Activated B cell treated with CpG ODN at 0.5 μM for 24 hours (primary cell): ENCODE results near the gene PLA2G15. TPM values are rescaled to one million over a fixed set of nuclear protein-coding genes. Genes with fewer than 3 reads are reported as not detected.

Source experiments
- ATAC-seq: fragments of 200-7000 bp; cut with Tn5 transposase; one replicate; pipeline ENCODE4 v1.10.0; 2021; ENCODE audit warnings: low read depth, mild to moderate bottlenecking, moderate library complexity
- CTCF ChIA-PET: fragments of 350-600 bp; sonication (Branson Sonifier 250); formaldehyde crosslinking; loops from one replicate; lab custom pipeline; 2021; ENCODE audit warnings: antibody characterized with exemption; lab: Charles Lee
- POLR2A ChIA-PET: fragments of 350-600 bp; sonication (Branson Sonifier 250); formaldehyde crosslinking; loops from one replicate; lab custom pipeline; 2021; ENCODE audit warnings: antibody characterized with exemption; lab: Charles Lee
- DNase-seq: peaks from one replicate; pipeline ENCODE4 v3.0.0; 2022
- H3K27ac Mint-ChIP-seq: one replicate; pipeline ENCODE4 v1.8.0; 2020; ENCODE audit warnings: mixed read lengths
- H3K27me3 Mint-ChIP-seq: one replicate; pipeline ENCODE4 v1.8.0; 2021; ENCODE audit warnings: mixed read lengths
- H3K36me3 Mint-ChIP-seq: one replicate; pipeline ENCODE4 v1.8.0; 2021; ENCODE audit warnings: low read depth, mixed read lengths
- H3K4me1 Mint-ChIP-seq: one replicate; pipeline ENCODE4 v1.8.0; 2021; ENCODE audit warnings: mixed read lengths
- H3K4me3 Mint-ChIP-seq: one replicate; pipeline ENCODE4 v1.8.0; 2020; ENCODE audit warnings: mild to moderate bottlenecking, mixed read lengths
- H3K9me3 Mint-ChIP-seq: one replicate; pipeline ENCODE4 v1.8.0; 2020; ENCODE audit warnings: mixed read lengths
- CTCF ChIP-seq: fragments of 200-600 bp; IDR thresholded peaks from one replicate; pipeline ENCODE4 v1.8.0; 2022; ENCODE audit warnings: antibody characterized with exemption, mild to moderate bottlenecking
- intact Hi-C: fragments of 100-400 bp; cut with micrococcal nuclease; formaldehyde crosslinking; loops from one replicate; pipeline ENCODE4 v1.15.1; 2024
- total RNA-seq: library from RNA; stranded (reverse); gene quantifications from 2 replicates; pipeline ENCODE4 v1.2.3, GENCODE V29; 2022

PLA2G15 gene
- total RNA-seq, 1 donor from 2014 or later, result 8.6 TPM

DNA sequence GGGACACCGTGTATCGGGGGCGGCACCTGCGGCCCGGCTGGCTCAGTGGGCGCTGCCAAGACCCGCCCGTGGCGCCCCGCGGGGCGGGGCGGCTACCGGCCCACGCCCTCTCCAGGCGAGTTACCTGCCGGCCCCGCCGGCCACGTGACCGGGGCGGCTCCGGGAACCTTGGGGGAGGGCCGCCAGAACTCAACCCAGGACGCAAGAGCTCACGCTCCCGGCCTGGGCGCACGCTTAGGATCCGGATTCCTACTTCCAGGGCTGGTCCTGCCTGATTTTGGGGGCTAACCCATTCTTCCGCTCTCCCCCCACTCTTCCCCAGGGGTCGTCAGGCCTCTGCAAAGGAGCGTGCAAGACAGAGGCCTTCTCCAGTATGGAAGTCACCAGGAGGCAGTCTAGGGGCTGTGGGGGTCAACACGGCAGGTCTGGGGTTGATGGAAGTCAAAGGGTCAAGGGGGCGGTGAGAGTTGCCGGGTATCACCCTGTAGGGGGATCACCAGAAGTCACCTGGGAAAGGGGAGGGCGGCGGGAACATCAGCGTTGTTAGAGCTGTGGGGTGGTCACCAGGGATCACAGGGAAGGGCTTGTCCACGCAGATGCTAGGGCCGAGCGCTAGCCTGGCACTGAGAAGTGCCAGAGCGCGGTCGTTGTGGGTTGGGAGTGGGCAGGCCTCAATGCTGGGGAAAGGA is 8.9 kb upstream of the PLA2G15 start:
- intact Hi-C loops, result loop anchor here (2.0 to 10.0 kb wide), 4 partner anchors 29 to 751 kb away; partner anchors contain the start of genes ACD, AGRP, ATP6V0D1 and C16orf86
- Mint-ChIP-seq H3K4me3 (peak overlapping the region; percentile 93), H3K36me3 (peaks cover 5% of the 10 kb centered on the region), H3K4me1 (peaks cover 33% of the 10 kb centered on the region), H3K9me3 (no peaks in the 10 kb centered on the region), H3K27me3 (no peaks in the 10 kb centered on the region), H3K27ac (peak overlapping the region; percentile 52)
- peak; percentile 49 for DNase-seq
- ChIA-PET CTCF (interaction anchor here (0.8 to 2.2 kb wide), 4 partner anchors 8 to 25 kb away, joined by 3 to 8 read pairs (median 3); partner anchors contain the start of gene PLA2G15), POLR2A (interaction anchor here (0.6 to 2.0 kb wide), 9 partner anchors 9 to 952 kb away, joined by 3 to 13 read pairs (median 4); partner anchors contain the start of genes NFATC3, PLA2G15, PRMT7 and PSMB10)
- peak; percentile 18 for ATAC-seq
- TF ChIP-seq CTCF, result no peak

GRCh38 chr16:68236826-68237242 is 8.3 kb upstream of the PLA2G15 start:
- H3K4me3 Mint-ChIP-seq, result peak overlapping the region; percentile 93
- DNase-seq, result peak; percentile 35
- H3K4me1 Mint-ChIP-seq, result peaks cover 33% of the 10 kb centered on the region
- no peaks in the 10 kb centered on the region for H3K27me3 Mint-ChIP-seq
- H3K36me3 Mint-ChIP-seq, result peaks cover 3% of the 10 kb centered on the region
- no peak for TF ChIP-seq CTCF
- CTCF ChIA-PET, result interaction anchor here (0.8 to 2.2 kb wide), 5 partner anchors 8 to 27 kb away, joined by 3 to 8 read pairs (median 3); partner anchors contain the start of genes PLA2G15 and SLC7A6
- POLR2A ChIA-PET, result interaction anchor here (0.6 to 2.0 kb wide), 8 partner anchors 8 to 951 kb away, joined by 3 to 13 read pairs (median 4); partner anchors contain the start of genes NFATC3, PLA2G15, PRMT7 and PSMB10
- ATAC-seq, result no peak
- H3K9me3 Mint-ChIP-seq, result no peaks in the 10 kb centered on the region
- intact Hi-C loops, result loop anchor here (1.0 to 10.0 kb wide), 7 partner anchors 8 to 752 kb away; partner anchors contain the start of genes ACD, AGRP, ATP6V0D1 and C16orf86
- H3K27ac Mint-ChIP-seq, result peak overlapping the region; percentile 52

- no peak for TF ChIP-seq CTCF
- POLR2A ChIA-PET, result interaction anchor here (0.6 to 2.0 kb wide), 9 partner anchors 8 to 764 kb away, joined by 3 to 13 read pairs (median 4); partner anchors contain the start of genes NFATC3, PLA2G15, PRMT7 and PSMB10
- CTCF ChIA-PET, result interaction anchor here (0.8 to 2.2 kb wide), 6 partner anchors 8 to 91 kb away, joined by 3 to 8 read pairs (median 4); partner anchors contain the start of genes PLA2G15 and SLC7A6
- peak; percentile 83 for ATAC-seq
- Mint-ChIP-seq H3K27ac (peak overlapping the region; percentile 79), H3K4me3 (peak overlapping the region; percentile 93), H3K9me3 (no peaks in the 10 kb centered on the region), H3K4me1 (peaks cover 33% of the 10 kb centered on the region), H3K27me3 (no peaks in the 10 kb centered on the region), H3K36me3 (peaks cover 3% of the 10 kb centered on the region)
- intact Hi-C loops, result loop anchor here (1.0 to 10.0 kb wide), 7 partner anchors 8 to 753 kb away; partner anchors contain the start of genes ACD, AGRP, ATP6V0D1 and C16orf86
- DNase-seq, result peak; percentile 84
Measured at GRCh38 chr16:68237243-68238028, 7.7 kb upstream of the PLA2G15 start.

- CTCF ChIA-PET, result interaction anchor here (0.9 to 2.0 kb wide), 3 partner anchors 8 to 91 kb away, joined by 3 to 8 read pairs (median 6); partner anchors contain the start of gene SLC7A6
- intact Hi-C loops, result loop anchor here (10.0 kb wide), 2 partner anchors 573 to 753 kb away; partner anchors contain the start of genes ACD, AGRP, ATP6V0D1 and C16orf86
- peak overlapping the region; percentile 79 for H3K27ac Mint-ChIP-seq
- peaks cover 32% of the 10 kb centered on the region for H3K4me1 Mint-ChIP-seq
- H3K9me3 Mint-ChIP-seq, result no peaks in the 10 kb centered on the region
- peaks cover 3% of the 10 kb centered on the region for H3K36me3 Mint-ChIP-seq
- DNase-seq (no peak), ATAC-seq (peak; percentile 2)
- POLR2A ChIA-PET, result interaction anchor here (1.4 to 1.6 kb wide), 3 partner anchors 20 to 432 kb away, joined by 3 to 4 read pairs (median 3); partner anchors contain the start of genes RANBP10 and TSNAXIP1
- H3K27me3 Mint-ChIP-seq, result no peaks in the 10 kb centered on the region
- TF ChIP-seq CTCF, result no peak
- H3K4me3 Mint-ChIP-seq, result peak overlapping the region; percentile 93
Measured at GRCh38 chr16:68238029-68238345, 7.2 kb upstream of the PLA2G15 start.
